GM21381 (cell line): ENCODE measurements around the gene TSSC4.
A peak's percentile ranks its signal among the peaks of the same experiment; 100 is the strongest.

Experiments
- ATAC-seq: cut with Tn5 transposase; IDR thresholded peaks from one replicate; pipeline ENCODE4 v1.9.1; 2021; ENCODE audit warnings: mild to moderate bottlenecking, moderate library complexity; ENCODE audit not compliant: unreplicated experiment

TSSC4 gene

GRCh38 chr11:2368851-2369180 lies 31.7 kb upstream of the TSSC4 start:
- ATAC-seq: no peak

GRCh38 chr11:2369320-2369719 lies 31.2 kb upstream of the TSSC4 start:
- no peak for ATAC-seq

- ATAC-seq: no peak
Measured at GRCh38 chr11:2369896-2370295, 30.7 kb upstream of the TSSC4 start.

- ATAC-seq: no peak
Measured at GRCh38 chr11:2374456-2375201, 25.9 kb upstream of the TSSC4 start.

- no peak for ATAC-seq
Measured at GRCh38 chr11:2375341-2375853, 25.2 kb upstream of the TSSC4 start.

- ATAC-seq: no peak
Measured at GRCh38 chr11:2375964-2376551, 24.5 kb upstream of the TSSC4 start.

GRCh38 chr11:2376751-2377451 lies 23.6 kb upstream of the TSSC4 start, which contains the start of gene CD81:
TSS of gene CD81 (plus strand) at chr11:2377310. CDS start at chr11:2377550, 240 bp downstream.
- ATAC-seq: peak; percentile 41

- peak; percentile 27 for ATAC-seq
Measured at GRCh38 chr11:2377511-2378443, 22.8 kb upstream of the TSSC4 start.

- ATAC-seq: no peak
Measured at GRCh38 chr11:2378527-2379210, 21.9 kb upstream of the TSSC4 start.

GRCh38 chr11:2379466-2380174 lies 20.9 kb upstream of the TSSC4 start:
- ATAC-seq: no peak

GRCh38 chr11:2380396-2380795 lies 20.2 kb upstream of the TSSC4 start:
- no peak for ATAC-seq

GRCh38 chr11:2380807-2381350 lies 19.7 kb upstream of the TSSC4 start:
- ATAC-seq: no peak

GRCh38 chr11:2381494-2382128 lies 18.9 kb upstream of the TSSC4 start:
- no peak for ATAC-seq

GRCh38 chr11:2382129-2382517 lies 18.4 kb upstream of the TSSC4 start:
- no peak for ATAC-seq

GRCh38 chr11:2382936-2383851 lies 17.4 kb upstream of the TSSC4 start:
- ATAC-seq: no peak

- no peak for ATAC-seq
Measured at GRCh38 chr11:2383852-2384804, 16.4 kb upstream of the TSSC4 start.
